Activated CD4-positive, CD25-positive, alpha-beta regulatory T cell treated with anti-CD3 and anti-CD28 coated beads, Interleukin-2, amount 50 U/mL, for 72 hours (primary cell): Measurements from ENCODE around the gene DYNLRB1.

Source experiments
- DNase-seq: peaks from one replicate; pipeline ENCODE4 v3.0.0; 2021

DYNLRB1 gene

DNA sequence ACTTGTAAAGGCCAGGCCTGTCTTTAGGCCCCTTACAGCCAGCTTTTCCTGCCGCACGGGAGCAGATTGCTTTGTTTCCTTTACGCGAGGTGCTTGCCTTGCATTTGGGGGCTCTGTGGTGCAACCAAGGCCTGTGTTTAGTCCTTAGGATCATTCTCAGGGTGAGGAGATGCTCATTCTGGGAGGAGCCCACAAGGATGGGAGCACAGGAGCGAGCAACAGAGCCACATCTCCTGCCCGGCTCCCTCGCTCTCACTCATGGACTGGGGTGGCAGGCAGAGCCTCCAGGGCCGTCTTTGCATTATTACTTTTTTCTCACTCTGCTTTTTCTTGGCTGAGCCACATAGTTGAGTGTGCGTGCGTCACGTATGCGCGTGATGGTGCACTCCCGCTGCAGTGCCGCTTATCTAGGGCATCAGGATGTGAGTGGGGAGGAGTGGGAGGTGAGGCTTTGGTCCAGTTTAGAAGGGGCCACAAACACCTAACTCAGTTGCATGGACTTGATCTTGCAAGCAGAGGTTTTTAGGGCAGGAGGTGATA lies 19.1 kb downstream of the DYNLRB1 start:
- DNase-seq: no peak

DNA sequence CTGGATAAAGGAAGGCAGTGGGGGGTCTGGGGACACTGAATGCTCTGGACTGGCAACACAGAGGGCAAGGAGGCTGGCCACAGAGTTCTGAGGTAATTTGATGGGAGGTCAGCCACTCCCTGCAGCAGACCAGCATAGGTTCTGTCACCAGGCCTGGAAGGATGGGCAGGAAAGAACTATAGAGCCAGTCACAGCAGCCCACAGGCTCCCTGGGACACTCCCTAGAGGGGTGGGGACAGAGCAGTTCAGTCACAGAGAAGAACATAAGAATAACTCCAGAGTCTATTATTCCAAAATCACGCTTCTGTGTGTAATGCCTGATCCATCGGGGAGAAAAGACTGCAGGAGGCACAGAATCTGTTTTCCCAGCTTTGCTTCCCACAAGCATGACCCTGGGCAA lies 19.6 kb downstream of the DYNLRB1 start:
- no peak for DNase-seq

DNA sequence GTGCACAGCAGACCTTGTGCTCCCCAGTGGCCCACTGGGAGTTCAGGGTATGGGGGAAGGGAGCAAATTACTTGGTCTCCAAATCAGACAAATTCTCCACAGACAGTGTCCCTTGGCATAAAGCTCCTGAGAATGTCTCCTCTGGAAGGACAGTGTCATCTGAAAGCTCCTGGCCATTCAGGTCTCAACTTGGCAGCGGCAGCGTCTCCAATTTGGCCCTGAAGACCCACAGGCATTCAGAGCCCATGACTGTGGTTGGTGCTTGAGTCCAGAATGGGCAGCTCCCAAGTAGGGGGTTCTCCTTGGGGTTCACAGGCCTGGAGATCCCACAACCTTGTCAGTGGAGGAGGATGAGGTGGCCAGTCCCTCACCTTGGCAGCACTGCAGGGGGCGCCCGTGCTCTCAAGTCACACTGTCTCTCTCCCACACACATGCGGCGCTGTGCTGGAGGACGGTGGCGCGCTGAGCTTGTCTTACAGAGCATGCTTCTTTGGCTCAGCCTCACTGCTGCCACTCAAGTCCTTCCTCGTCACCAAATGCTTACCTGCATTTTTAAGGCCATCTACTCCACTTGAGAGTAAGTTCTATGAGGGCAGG lies 20.7 kb downstream of the DYNLRB1 start:
- no peak for DNase-seq

GRCh38 chr20:34537651-34538050 lies 21.4 kb downstream of the DYNLRB1 start:
- DNase-seq: no peak

DNA sequence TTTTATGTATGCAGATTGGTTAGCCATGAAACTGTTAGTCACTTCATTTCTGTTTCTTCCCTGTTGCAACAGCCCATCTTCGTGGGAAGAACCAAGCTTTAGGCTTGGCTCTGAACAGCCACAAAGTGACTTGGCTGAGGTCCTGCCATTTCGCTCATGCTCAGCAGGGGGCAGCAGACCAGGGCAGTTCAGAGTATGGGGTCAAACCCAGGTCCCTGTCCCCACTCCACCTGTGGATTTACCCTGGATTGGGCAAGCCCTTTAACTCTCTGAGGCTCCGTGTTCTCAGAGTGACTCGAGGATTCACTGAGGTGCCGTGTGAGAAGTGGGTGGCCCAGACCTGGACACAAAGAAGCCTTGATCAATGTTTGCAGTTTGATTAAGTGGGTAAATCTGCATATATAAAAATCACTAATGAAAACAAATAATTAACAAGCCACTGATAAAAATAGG lies 22.5 kb downstream of the DYNLRB1 start:
- DNase-seq: peak; percentile 61

GRCh38 chr20:34539756-34540155 lies 23.5 kb downstream of the DYNLRB1 start:
- DNase-seq: no peak

DNA sequence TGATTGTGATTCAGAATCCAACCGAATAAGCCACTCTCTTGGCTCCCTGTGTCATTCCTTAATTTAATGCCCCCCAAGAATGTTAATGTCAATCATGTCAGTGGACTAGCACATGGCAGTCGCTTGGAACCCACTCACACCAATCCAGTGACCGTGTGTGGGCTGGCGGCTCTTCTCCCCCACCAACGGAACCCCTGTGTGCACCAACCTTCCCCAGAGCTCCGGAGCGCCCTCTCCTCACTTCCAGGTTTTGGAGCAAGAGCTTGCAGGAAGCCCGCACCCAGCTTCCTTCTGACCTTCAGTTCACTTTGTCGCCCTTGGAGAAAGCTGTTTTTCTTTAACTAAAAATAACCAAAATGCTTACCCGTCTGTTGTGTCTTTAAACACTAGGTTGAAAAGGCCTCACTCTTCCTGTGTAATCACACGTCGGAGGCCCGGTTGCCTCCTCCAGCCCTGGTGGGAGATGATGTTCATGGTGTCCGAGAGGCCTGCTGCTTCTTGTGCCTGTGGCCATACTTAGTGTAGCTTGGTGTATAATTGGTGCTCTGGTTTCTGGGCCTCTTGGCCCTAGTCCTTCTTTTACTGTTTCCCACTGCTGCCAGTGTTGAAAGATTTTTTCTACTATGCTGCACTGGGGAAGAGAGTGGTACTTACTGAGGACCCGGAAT lies 24.5 kb downstream of the DYNLRB1 start:
- DNase-seq: no peak

DNA sequence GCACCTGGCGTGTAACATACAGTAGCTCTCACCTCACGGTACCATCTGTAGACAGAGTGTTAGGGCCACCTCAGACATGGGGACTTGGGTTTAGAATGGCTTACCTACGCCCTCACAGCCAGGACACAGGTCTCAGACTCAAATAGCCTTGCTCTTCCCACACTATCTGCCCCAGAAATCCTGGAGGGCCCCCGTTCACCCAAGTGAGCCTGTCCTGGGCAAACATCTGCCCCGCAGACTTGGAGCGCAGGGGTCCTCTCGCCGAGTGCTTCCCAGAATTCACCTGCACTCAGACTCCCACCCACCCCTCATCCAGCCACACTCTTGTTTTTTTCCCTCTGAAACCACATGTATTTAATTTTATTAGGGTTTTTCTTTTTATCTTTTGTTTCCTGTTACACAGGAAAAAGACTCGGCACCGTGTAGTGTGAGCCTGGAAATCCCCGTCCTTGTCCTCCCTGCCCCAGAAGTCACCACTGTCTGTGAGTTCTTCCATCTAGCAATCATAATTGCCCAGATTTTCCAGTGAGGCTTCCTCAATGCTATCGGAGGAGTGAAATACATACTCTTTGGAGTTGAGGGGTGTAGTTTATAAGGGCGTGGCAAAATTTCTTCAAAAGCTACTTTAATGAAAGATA lies 25.2 kb downstream of the DYNLRB1 start:
- no peak for DNase-seq

- no peak for DNase-seq
Observed at GRCh38 chr20:34541917-34542316, 25.7 kb downstream of the DYNLRB1 start.

GRCh38 chr20:34542439-34542838 lies 26.2 kb downstream of the DYNLRB1 start:
- no peak for DNase-seq

DNA sequence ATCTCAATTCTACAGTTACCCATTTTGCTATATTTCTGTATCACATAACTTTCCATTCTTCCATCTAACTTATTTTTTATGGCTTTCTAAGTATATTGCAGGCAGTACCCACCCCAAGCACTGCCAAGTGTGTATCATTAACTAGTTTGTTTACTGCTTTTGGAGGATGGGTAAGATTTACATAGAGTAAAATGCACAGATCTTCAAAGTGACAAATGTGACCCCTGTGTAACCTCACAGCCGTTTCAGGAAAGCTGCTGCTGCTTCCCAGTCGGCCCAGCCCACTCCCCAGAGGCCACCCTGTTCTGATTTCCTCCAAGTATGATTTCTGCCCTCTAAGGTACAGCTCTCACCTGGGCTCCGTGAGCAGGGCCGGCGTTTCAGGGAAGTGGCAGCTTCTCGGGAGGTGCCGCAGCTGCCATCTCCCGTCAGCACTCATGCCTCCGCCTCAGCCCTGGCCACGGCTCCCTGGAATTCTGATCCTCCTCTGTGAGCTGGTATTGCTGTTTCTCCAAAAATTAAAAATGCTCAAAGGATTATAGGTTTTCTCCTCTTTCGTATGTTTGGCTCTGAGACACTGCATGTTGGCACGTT lies 27.3 kb downstream of the DYNLRB1 start:
- no peak for DNase-seq

DNA sequence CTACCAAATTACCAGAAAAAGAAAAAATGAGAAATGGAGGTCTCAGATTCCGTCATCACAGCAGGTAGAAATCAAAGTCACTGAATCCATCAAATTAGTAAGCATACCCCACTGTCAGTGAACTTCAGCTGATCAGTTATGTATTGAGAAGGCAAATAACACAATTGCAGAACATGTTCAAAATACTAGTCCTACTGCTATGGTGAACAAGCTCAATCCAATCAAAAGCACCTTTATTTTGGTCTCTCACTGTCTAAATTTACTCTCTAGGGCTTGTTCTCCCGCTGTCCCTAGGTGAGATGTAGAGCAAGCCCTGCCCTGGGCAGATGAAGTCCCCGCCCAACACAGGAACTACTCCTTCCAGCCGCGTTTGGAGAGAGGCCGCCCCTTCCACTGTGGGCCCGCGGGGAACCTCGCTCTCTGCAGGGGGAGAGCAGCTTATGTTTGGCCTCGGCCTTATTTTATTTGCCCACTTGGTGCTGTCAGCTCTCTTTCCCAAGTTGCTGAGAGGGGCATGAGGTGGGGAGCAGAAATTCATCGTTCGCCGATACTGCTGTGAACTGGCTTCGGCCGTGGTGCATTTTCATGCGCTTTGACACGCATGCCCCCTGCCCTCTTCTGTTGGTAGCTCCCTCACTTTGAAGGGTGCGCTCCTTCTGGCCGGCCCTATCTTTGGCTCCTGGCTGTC lies 28.0 kb downstream of the DYNLRB1 start:
- no peak for DNase-seq

DNA sequence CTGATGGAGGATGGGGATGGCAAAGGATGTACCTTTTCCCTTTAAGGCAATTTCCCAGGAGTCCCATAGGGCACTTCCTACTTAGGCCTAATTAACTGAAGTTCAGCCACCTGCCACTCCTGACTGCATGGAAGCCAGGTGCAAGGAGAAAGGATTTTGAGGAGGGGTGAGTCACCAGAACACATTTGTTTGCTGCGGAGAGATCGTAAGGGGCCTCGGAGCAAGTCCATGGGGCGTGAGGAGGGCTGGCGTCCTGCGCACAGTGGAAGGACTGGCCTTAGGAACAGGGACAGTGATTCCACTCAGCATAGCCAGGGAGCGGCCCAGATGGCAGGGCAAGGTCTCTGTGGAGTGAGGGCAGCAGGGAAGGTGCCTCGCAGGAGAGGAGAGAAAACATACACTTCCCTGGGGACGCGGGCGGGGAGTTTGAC lies 30.5 kb downstream of the DYNLRB1 start:
- no peak for DNase-seq

- DNase-seq: no peak
Observed at GRCh38 chr20:34547844-34548613, 31.8 kb downstream of the DYNLRB1 start.

GRCh38 chr20:34549291-34549928 lies 33.2 kb downstream of the DYNLRB1 start:
- no peak for DNase-seq

DNA sequence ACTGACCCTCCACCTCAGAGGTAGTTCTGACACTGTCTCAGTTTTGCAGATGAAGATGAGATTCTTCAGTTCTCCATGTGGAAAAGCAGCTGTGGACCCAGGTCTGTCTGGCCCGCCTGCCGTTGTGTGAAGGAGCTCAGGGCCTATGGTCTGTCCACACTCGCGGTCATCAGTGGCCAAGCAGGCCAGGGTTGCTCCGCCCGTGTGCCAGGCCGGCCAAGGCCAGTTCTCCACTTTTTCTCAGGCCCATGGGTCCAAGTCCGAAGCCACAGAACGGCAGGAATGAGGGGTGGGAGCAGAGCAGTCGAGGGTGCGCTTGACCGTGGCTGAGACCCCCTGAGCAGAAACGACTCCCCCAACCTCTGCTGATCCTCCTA lies 33.7 kb downstream of the DYNLRB1 start:
- DNase-seq: no peak

DNA sequence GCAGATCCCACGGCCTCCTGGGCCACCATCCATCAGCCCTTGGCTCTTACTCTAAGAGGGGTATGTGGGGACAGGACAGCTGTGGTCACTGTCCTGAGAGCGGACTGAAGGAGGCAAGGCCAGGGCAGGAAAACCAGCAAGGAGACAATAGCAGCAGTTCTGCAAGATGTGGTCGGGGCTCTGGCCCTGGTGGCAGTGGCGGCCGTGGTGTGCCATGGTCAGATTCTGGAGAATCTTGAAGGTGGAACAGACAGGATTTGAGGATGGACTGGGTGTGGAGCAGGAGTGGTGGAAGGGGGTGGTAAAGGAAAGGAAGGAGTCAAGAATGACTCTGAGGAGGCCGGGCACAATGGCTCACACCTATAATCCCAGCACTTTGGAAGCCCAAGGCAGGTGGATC lies 36.3 kb downstream of the DYNLRB1 start:
- DNase-seq: no peak

DNA sequence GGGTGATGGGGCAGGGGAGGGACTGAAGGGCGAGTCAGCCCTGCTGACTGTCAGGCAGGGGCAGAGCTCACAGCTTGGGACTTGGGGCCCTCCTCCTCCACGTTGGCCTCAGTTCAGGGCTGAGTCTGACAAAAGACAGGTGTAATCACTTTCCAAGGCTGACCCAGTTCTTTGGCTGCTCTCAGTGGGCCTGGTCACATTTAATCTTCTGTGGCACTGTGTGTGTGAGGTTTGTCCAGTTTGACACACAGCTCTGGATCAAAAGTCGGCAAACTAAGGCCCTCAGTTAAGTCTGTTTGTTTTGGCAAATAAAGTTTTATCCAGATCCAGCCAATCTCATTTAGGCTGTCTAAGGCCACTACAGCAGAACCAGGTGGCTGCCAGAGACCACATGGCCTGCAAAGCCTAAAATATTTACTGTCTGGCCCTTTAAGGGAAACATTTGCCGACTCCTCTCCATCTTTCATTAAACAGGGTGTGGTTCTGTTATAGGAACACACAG lies 37.2 kb downstream of the DYNLRB1 start:
- no peak for DNase-seq

DNA sequence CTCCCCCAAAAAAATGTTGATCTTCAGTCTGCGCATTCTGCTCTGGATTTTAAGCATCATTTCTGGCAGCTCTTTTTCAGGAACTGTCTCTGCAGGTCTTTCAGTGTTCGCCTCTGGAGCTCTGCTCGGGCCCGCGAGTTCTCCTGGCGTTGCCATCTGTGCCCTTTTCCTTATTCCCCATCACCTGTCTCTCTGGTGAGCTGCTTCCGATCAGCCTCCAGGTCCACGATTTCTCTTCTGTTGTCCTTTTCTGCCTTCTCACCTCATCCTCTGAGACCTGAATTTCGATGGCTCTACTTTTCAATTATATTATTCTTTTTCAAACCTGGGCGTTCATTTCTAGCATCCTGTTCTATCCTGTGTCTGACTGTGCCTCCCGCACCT lies 41.7 kb downstream of the DYNLRB1 start:
- DNase-seq: no peak

DNA sequence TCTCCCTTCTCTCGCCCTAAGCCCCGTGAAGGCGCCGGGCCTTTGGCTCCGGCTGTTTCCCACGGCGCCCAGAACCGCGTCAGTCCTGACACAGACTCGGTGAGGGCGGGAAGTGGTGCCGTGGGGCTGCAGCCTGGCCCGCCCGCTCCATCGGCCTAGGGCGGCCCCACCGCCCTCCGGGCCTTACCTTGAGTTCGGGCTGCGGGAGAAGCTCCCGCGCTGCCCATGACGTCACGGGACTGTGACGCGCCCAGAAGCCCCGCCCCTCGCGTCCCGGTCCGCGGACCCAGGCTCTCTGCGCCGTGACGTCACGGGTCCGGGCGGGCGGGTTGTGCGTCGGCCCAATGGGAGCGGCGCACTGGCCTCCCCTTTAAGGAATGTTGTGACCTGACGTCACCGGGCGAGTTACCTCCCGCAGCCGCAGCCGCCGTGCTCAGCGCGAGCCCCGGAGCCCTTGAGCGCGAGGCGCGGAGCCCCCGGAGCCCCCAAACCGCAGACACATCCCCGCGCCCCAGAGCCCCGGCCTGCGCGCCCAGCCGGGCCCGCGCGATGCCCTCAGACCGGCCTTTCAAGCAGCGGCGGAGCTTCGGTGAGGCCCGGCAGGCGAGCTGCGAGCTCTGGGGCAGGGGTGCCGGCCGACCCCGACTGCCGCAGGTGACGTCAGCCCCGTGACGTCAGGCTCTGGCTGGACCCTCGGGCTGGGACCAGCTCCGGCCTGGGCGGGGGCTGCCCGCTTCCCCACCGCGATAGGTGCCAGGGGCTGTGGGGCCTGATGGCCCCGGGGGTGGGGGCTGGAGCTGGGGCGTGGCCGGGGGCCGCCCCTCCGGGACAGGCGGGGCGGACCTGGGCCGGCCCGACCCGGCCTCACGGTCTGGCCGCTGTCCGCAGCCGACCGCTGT lies 42.3 kb downstream of the DYNLRB1 start, which contains the start of gene MAP1LC3A:
Gene MAP1LC3A (plus strand): TSS at position 399 of the 899 bp plus-strand sequence. CDS start 151 bp downstream, at position 550.
- DNase-seq: peak; percentile 92
